HCT116 (cell line): Measurements from ENCODE around the gene CDH7.

Experiments used
- CBX3 ChIP-seq: IDR thresholded peaks from 2 replicates; pipeline ENCODE4 v1.6.1; 2012; ENCODE audit warnings: low read depth
- CEBPB ChIP-seq: IDR thresholded peaks from 2 replicates; pipeline ENCODE4 v1.6.1; 2012; ENCODE audit warnings: low read depth
- CTCF ChIP-seq, 3 experiments: fragments of 200-600 bp in 1 of 3; sonication (generic) in 1 of 3; IDR thresholded peaks in 2 of 3; conservative IDR thresholded peaks in 1 of 3; 2 replicates each; pipeline ENCODE4 v1.5.1; 2012 to 2017; ENCODE audit warnings: low read depth in 2 of 3, low read length in 2 of 3, antibody characterized with exemption in 1 of 3, borderline replicate concordance in 1 of 3, control low read depth in 1 of 3, mild to moderate bottlenecking in 1 of 3, mixed read lengths in 1 of 3, mixed run types in 1 of 3, moderate library complexity in 1 of 3; ENCODE audit not compliant: insufficient read depth in 1 of 3
- ELF1 ChIP-seq: IDR thresholded peaks from 2 replicates; pipeline ENCODE4 v1.6.1; 2012; ENCODE audit warnings: low read depth, borderline replicate concordance
- POLR2A ChIP-seq: IDR thresholded peaks from 2 replicates; pipeline ENCODE4 v1.7.0; 2011; ENCODE audit warnings: borderline replicate concordance; ENCODE audit not compliant: insufficient read depth, insufficient read length; ENCODE audit errors: extremely low read depth
- POLR2AphosphoS5 ChIP-seq: IDR thresholded peaks from 2 replicates; pipeline ENCODE4 v1.6.1; 2011; ENCODE audit warnings: mild to moderate bottlenecking, low read depth, low read length, moderate library complexity
- RAD21 ChIP-seq: IDR thresholded peaks from 2 replicates; pipeline ENCODE4 v1.6.1; 2012; ENCODE audit warnings: low read depth, mild to moderate bottlenecking
- TCF7L2 ChIP-seq: IDR thresholded peaks from 2 replicates; pipeline ENCODE4 v1.7.0; 2011; ENCODE audit warnings: borderline replicate concordance, inconsistent platforms; ENCODE audit not compliant: insufficient read depth, insufficient read length; ENCODE audit errors: extremely low read depth
- YY1 ChIP-seq: IDR thresholded peaks from 2 replicates; pipeline ENCODE4 v1.6.1; 2011; ENCODE audit warnings: low read length, low read depth, moderate library complexity, mild to moderate bottlenecking; ENCODE audit not compliant: insufficient replicate concordance; ENCODE audit errors: extremely low read depth
- ZBTB33 ChIP-seq: IDR thresholded peaks from 2 replicates; pipeline ENCODE4 v1.6.1; 2011; ENCODE audit warnings: mild to moderate bottlenecking, low read length, moderate library complexity; ENCODE audit not compliant: insufficient replicate concordance; ENCODE audit errors: extremely low read depth
- ZNF274 ChIP-seq: fragments of 200-500 bp; sonication (Bioruptor generic); IDR thresholded peaks from 2 replicates; pipeline ENCODE4 v1.6.1; 2014; ENCODE audit warnings: mild to moderate bottlenecking, low read depth, low read length, inconsistent platforms

- no peak for TF ChIP-seq CTCF (IDR thresholded peaks at IDR 0.05 in 2 of 3, conservative IDR thresholded peaks at IDR 0.05 in 1 of 3; ENCODE audit: borderline replicate concordance in 1 of 3, insufficient read depth in 1 of 3, low read depth in 2 of 3, low read length in 2 of 3)
- no peak for TF ChIP-seq ELF1
- no peak for TF ChIP-seq TCF7L2
- TF ChIP-seq YY1, result no peak
- TF ChIP-seq CBX3, result no peak
- no peak for TF ChIP-seq POLR2A
- no peak for TF ChIP-seq RAD21
- TF ChIP-seq POLR2AphosphoS5, result no peak
- no peak for TF ChIP-seq ZBTB33
- TF ChIP-seq ZNF274, result no peak
- no peak for TF ChIP-seq CEBPB
Measured at GRCh38 chr18:65767406-65767805, 16.6 kb downstream of the CDH7 start.
